ENCODE measurements around the gene TRIM74. TPM values are rescaled to one million over a fixed set of nuclear protein-coding genes. Genes with fewer than 3 reads are reported as not detected.

Gene TRIM74
- total and polyA plus RNA-seq, 9 of the 15 experiments (the other 6 are each of a cell fraction or from before 2014, with no cell fraction given): not detected

DNA sequence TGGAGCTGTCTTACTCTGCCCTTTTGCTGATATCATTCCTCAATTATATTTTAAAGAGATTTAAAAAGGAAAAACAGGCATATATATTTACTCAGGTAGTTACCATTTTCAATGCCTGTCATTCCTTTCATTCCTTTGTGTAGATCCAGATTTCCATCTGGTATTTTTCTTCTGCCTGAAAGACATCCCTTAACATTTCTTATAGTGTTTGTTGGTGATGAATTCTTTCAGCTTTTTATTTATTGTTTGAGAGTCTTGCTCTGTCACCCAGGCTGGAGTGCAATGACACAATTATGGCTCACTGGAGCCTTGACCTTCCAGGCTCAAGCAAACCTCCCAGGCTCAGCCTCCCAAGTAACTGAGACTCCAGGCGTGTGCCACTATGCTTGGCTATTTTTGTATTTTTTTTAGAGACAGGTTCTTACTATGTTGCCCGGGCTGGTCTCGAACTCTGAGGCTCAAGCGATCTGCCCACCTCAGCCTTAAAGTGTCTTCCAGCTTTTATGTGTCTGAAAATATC lies 50.0 kb downstream of the TRIM74 start:
- in situ Hi-C loops (cut with MboI): loop anchor here (5.0 kb wide), 1 partner anchor 102 kb away; no protein-coding TSS in a partner anchor
- no TSS peak for BruUV-seq (replicated peaks)
- Histone ChIP-seq H4K20me1 (replicated peaks; ENCODE audit: control insufficient read depth, insufficient read depth, low read length) (peaks cover 11% of the 10 kb centered on the region; the same call in 1 of the 2 replicates), H2AFZ (ENCODE audit: low read depth, low read length) (no peak overlapping the region), H3K9me3 (replicated peaks; ENCODE audit: control insufficient read depth, insufficient read depth, low read depth, low read length) (no peaks in the 10 kb centered on the region), H3K4me3 (no peak overlapping the region), H3K4me2 (ENCODE audit: insufficient read depth, low read length) (no peak overlapping the region), H3K4me1 (replicated peaks in 1 of 2; ENCODE audit: control insufficient read depth in 2 of 2, insufficient read depth in 2 of 2, low read length in 2 of 2) (peaks cover 3 to 9% of the 10 kb centered on the region in 2 experiments; a peak in 3 of 5 replicates), H3K27me3 (ENCODE audit: control insufficient read depth in 2 of 2, insufficient read depth in 2 of 2, low read length in 2 of 2) (no peaks in the 10 kb centered on the region), H3K36me3 (ENCODE audit: control insufficient read depth, insufficient read depth, low read length) (peaks cover 60% of the 10 kb centered on the region), H3K9me1 (ENCODE audit: control insufficient read depth, insufficient read depth, low read length) (no peaks in the 10 kb centered on the region), H3K79me2 (ENCODE audit: control insufficient read depth, insufficient read depth, low read length) (peaks cover 85% of the 10 kb centered on the region), H3K27ac (ENCODE audit: extremely low read depth, low read depth, low read length) (no peak overlapping the region), H3K9ac (ENCODE audit: insufficient read depth in 1 of 2, low read depth in 2 of 2, low read length in 2 of 2) (no peak overlapping the region; a peak in 1 of 4 replicates)
- ChIA-PET CTCF (ENCODE audit: low intra/inter-chr PET ratio) (no interaction called here), POLR2A (no interaction called here)
- DNase-seq (ENCODE audit: extremely low read depth in 1 of 4, low spot score in 3 of 4) (no peak), FAIRE-seq (no peak), ATAC-seq (no peak)
- intact Hi-C loops (cut with micrococcal nuclease): loop anchor here (5.0 kb wide), 1 partner anchor 92 kb away; the partner anchor contains the start of gene TYW1B
- WGBS (ENCODE audit: insufficient coverage, low coverage, missing lambda C conversion rate): 95% methylated on average over 4 of the region's 4 CpGs
- TF ChIP-seq PCBP1 (IDR thresholded peaks at IDR 0.05; ENCODE audit: low read depth, low read length, poor library complexity, severe bottlenecking): no peak
- TF ChIP-seq, protein P1, sequence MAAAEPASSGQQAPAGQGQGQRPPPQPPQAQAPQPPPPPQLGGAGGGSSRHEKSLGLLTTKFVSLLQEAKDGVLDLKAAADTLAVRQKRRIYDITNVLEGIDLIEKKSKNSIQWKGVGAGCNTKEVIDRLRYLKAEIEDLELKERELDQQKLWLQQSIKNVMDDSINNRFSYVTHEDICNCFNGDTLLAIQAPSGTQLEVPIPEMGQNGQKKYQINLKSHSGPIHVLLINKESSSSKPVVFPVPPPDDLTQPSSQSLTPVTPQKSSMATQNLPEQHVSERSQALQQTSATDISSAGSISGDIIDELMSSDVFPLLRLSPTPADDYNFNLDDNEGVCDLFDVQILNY (CRISPR knock-in tag; IDR thresholded peaks at IDR 0.05): no peak
- no peak for TF ChIP-seq CXXC5 (CRISPR knock-in tag; IDR thresholded peaks at IDR 0.05)
- TF ChIP-seq, protein P2, sequence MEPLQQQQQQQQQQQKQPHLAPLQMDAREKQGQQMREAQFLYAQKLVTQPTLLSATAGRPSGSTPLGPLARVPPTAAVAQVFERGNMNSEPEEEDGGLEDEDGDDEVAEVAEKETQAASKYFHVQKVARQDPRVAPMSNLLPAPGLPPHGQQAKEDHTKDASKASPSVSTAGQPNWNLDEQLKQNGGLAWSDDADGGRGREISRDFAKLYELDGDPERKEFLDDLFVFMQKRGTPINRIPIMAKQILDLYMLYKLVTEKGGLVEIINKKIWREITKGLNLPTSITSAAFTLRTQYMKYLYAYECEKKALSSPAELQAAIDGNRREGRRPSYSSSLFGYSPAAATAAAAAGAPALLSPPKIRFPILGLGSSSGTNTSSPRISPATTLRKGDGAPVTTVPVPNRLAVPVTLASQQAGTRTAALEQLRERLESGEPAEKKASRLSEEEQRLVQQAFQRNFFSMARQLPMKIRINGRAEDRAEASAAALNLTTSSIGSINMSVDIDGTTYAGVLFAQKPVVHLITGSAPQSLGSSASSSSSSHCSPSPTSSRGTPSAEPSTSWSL (CRISPR knock-in tag; IDR thresholded peaks at IDR 0.05; ENCODE audit: borderline replicate concordance): no peak
- TF ChIP-seq, protein P3, sequence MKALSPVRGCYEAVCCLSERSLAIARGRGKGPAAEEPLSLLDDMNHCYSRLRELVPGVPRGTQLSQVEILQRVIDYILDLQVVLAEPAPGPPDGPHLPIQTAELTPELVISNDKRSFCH (CRISPR knock-in tag; IDR thresholded peaks at IDR 0.05): no peak
- TF ChIP-seq, protein P3 (tag; IDR thresholded peaks at IDR 0.05): no peak
- no peak for TF ChIP-seq SPI1 (IDR thresholded peaks at IDR 0.05; ENCODE audit: borderline replicate concordance, low read depth, low read length)
- TF ChIP-seq KHSRP (IDR thresholded peaks at IDR 0.05): no peak
- TF ChIP-seq BACH1 (tag; IDR thresholded peaks at IDR 0.05): no peak
- TF ChIP-seq, protein P4, sequence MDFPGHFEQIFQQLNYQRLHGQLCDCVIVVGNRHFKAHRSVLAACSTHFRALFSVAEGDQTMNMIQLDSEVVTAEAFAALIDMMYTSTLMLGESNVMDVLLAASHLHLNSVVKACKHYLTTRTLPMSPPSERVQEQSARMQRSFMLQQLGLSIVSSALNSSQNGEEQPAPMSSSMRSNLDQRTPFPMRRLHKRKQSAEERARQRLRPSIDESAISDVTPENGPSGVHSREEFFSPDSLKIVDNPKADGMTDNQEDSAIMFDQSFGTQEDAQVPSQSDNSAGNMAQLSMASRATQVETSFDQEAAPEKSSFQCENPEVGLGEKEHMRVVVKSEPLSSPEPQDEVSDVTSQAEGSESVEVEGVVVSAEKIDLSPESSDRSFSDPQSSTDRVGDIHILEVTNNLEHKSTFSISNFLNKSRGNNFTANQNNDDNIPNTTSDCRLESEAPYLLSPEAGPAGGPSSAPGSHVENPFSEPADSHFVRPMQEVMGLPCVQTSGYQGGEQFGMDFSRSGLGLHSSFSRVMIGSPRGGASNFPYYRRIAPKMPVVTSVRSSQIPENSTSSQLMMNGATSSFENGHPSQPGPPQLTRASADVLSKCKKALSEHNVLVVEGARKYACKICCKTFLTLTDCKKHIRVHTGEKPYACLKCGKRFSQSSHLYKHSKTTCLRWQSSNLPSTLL (IDR thresholded peaks at IDR 0.05): no peak
- TF ChIP-seq HCFC1 (IDR thresholded peaks at IDR 0.05; ENCODE audit: low read depth, low read length): no peak
- TF ChIP-seq, protein P5, sequence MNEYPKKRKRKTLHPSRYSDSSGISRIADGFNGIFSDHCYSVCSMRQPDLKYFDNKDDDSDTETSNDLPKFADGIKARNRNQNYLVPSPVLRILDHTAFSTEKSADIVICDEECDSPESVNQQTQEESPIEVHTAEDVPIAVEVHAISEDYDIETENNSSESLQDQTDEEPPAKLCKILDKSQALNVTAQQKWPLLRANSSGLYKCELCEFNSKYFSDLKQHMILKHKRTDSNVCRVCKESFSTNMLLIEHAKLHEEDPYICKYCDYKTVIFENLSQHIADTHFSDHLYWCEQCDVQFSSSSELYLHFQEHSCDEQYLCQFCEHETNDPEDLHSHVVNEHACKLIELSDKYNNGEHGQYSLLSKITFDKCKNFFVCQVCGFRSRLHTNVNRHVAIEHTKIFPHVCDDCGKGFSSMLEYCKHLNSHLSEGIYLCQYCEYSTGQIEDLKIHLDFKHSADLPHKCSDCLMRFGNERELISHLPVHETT (CRISPR knock-in tag; conservative IDR thresholded peaks at IDR 0.05 in 1 of 2, IDR thresholded peaks at IDR 0.05 in 1 of 2): no peak
- no peak for TF ChIP-seq PRPF4 (IDR thresholded peaks at IDR 0.05; ENCODE audit: insufficient read depth, low read depth, low read length, poor library complexity, severe bottlenecking)
- TF ChIP-seq, protein P6, sequence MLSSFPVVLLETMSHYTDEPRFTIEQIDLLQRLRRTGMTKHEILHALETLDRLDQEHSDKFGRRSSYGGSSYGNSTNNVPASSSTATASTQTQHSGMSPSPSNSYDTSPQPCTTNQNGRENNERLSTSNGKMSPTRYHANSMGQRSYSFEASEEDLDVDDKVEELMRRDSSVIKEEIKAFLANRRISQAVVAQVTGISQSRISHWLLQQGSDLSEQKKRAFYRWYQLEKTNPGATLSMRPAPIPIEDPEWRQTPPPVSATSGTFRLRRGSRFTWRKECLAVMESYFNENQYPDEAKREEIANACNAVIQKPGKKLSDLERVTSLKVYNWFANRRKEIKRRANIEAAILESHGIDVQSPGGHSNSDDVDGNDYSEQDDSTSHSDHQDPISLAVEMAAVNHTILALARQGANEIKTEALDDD (IDR thresholded peaks at IDR 0.05): no peak

Data from K562 (cell line).